ENCODE data around the gene STAT5A. TPM values are rescaled to one million over a fixed set of nuclear protein-coding genes. Genes with fewer than 3 reads are reported as not detected.

STAT5A gene
- total RNA-seq, 1 donor from 2014 or later, result 2.9 TPM

GRCh38 chr17:42281571-42282096 lies 6.7 kb upstream of the STAT5A start:
- TF ChIP-seq, protein P1, sequence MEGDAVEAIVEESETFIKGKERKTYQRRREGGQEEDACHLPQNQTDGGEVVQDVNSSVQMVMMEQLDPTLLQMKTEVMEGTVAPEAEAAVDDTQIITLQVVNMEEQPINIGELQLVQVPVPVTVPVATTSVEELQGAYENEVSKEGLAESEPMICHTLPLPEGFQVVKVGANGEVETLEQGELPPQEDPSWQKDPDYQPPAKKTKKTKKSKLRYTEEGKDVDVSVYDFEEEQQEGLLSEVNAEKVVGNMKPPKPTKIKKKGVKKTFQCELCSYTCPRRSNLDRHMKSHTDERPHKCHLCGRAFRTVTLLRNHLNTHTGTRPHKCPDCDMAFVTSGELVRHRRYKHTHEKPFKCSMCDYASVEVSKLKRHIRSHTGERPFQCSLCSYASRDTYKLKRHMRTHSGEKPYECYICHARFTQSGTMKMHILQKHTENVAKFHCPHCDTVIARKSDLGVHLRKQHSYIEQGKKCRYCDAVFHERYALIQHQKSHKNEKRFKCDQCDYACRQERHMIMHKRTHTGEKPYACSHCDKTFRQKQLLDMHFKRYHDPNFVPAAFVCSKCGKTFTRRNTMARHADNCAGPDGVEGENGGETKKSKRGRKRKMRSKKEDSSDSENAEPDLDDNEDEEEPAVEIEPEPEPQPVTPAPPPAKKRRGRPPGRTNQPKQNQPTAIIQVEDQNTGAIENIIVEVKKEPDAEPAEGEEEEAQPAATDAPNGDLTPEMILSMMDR (conservative IDR thresholded peaks at IDR 0.05), result no peak
- H3K27me3 Mint-ChIP-seq (ENCODE audit: low read depth), result peaks cover 8% of the 10 kb centered on the region
- H3K36me3 Mint-ChIP-seq (ENCODE audit: low read depth), result no peaks in the 10 kb centered on the region
- H3K4me1 Mint-ChIP-seq, result peaks cover 44% of the 10 kb centered on the region
- DNase-seq (ENCODE audit: low read depth, low spot score), result no peak
- H3K4me3 Mint-ChIP-seq, result no peak overlapping the region
- H3K9me3 Mint-ChIP-seq, result no peaks in the 10 kb centered on the region
- H3K27ac Mint-ChIP-seq (ENCODE audit: unreplicated experiment), result peak overlapping the region; percentile 92

DNA sequence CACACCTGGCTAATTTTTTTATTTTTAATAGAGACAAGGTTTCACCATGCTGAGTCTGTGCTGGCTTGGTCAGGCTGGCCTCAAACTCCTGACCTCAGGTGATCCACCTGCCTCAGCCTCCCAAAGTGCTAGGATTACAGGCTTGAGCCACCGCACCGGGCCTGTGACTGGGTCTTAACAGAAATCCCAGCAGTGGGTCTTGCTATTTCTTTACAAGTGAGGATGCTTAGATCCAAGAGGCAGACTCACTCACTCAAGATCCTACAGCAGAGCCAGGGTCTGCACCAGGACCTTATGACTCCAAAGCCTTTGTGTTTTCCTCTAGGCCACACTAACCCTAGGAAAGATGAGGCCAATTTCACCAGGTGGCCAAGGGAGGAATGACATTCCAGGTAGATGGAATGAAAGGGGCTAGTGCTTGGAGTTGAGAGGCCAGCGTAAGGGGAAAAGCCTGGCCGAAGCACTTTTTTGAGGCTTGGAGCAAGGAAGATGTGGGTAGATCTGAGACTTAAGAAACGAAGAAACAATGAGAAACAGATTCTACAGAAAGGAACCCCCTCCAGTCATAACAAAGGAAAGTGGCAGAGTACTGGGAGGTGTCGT lies 5.7 kb upstream of the STAT5A start:
- Mint-ChIP-seq H3K27ac (ENCODE audit: unreplicated experiment) (peak overlapping the region; percentile 78), H3K27me3 (ENCODE audit: low read depth) (peaks cover 17% of the 10 kb centered on the region), H3K9me3 (no peaks in the 10 kb centered on the region), H3K4me3 (no peak overlapping the region), H3K4me1 (peaks cover 43% of the 10 kb centered on the region), H3K36me3 (ENCODE audit: low read depth) (no peaks in the 10 kb centered on the region)
- TF ChIP-seq, protein P1 (conservative IDR thresholded peaks at IDR 0.05), result no peak
- DNase-seq (ENCODE audit: low read depth, low spot score), result no peak

GRCh38 chr17:42283241-42284023 lies 4.9 kb upstream of the STAT5A start:
- Mint-ChIP-seq H3K36me3 (ENCODE audit: low read depth) (no peaks in the 10 kb centered on the region), H3K27me3 (ENCODE audit: low read depth) (peaks cover 21% of the 10 kb centered on the region), H3K4me1 (peaks cover 41% of the 10 kb centered on the region), H3K27ac (ENCODE audit: unreplicated experiment) (peak overlapping the region; percentile 78), H3K9me3 (no peaks in the 10 kb centered on the region), H3K4me3 (peak overlapping the region; percentile 69)
- TF ChIP-seq, protein P1 (conservative IDR thresholded peaks at IDR 0.05), result no peak
- DNase-seq (ENCODE audit: low read depth, low spot score), result no peak

DNA sequence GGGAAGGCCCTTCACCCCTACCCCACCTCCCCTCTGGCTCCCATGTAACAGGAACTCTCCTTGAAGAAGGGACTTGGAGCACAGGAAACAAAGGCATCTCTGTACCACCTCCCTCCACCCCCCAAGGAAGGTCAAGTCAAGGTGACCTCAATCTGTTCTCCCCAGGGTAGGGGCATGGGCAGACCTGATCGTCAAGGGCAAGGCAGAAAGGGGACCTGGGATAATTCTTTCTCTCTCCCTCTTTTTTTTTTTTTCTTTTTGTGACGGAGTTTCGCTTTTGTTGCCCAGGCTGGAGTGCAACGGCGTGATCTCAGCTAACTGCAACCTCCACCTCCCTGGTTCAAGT lies 4.3 kb upstream of the STAT5A start:
- Mint-ChIP-seq H3K27me3 (ENCODE audit: low read depth) (peaks cover 23% of the 10 kb centered on the region), H3K36me3 (ENCODE audit: low read depth) (no peaks in the 10 kb centered on the region), H3K9me3 (no peaks in the 10 kb centered on the region), H3K27ac (ENCODE audit: unreplicated experiment) (no peak overlapping the region), H3K4me3 (peak overlapping the region; percentile 69), H3K4me1 (peaks cover 41% of the 10 kb centered on the region)
- no peak for DNase-seq (ENCODE audit: low read depth, low spot score)
- TF ChIP-seq, protein P1 (conservative IDR thresholded peaks at IDR 0.05), result no peak

GRCh38 chr17:42284566-42284965 lies 3.7 kb upstream of the STAT5A start:
- no peaks in the 10 kb centered on the region for H3K9me3 Mint-ChIP-seq
- TF ChIP-seq, protein P1 (conservative IDR thresholded peaks at IDR 0.05), result no peak
- H3K27me3 Mint-ChIP-seq (ENCODE audit: low read depth), result peaks cover 28% of the 10 kb centered on the region
- H3K36me3 Mint-ChIP-seq (ENCODE audit: low read depth), result no peaks in the 10 kb centered on the region
- no peak overlapping the region for H3K4me3 Mint-ChIP-seq
- H3K4me1 Mint-ChIP-seq, result peaks cover 41% of the 10 kb centered on the region
- no peak for DNase-seq (ENCODE audit: low read depth, low spot score)
- H3K27ac Mint-ChIP-seq (ENCODE audit: unreplicated experiment), result no peak overlapping the region
